H1 (cell line): ENCODE results near the gene ATXN2. TPM values are rescaled to one million over a fixed set of nuclear protein-coding genes. Genes with fewer than 3 reads are reported as not detected.

ENCODE experiments used
- CTCF ChIA-PET: fragments of 300-600 bp; sonication (Branson Sonifier 250); formaldehyde crosslinking; loops from one replicate; lab custom pipeline; 2021; ENCODE audit not compliant: partially characterized antibody; lab: Charles Lee
- POLR2A ChIA-PET: fragments of 300-600 bp; sonication (Branson Sonifier 250); formaldehyde crosslinking; loops from one replicate; lab custom pipeline; 2021; ENCODE audit warnings: inconsistent platforms; ENCODE audit not compliant: partially characterized antibody; lab: Charles Lee
- DNase-seq, 2 experiments: peaks; one replicate each; pipeline versions ENCODE4 v3.0.0 to v3.0.0-alpha.2; 2010 to 2022; ENCODE audit warnings: low spot score in 2 of 2, low read depth in 1 of 2, mixed read lengths in 1 of 2
- FAIRE-seq: peaks from 2 replicates; lab custom pipeline; 2011; peaks lifted over from hg19 to GRCh38; lab: Jason Lieb, UNC
- H2AFZ ChIP-seq: 2 replicates; pipeline ENCODE4 v1.8.1; 2012; ENCODE audit warnings: low read length, inconsistent platforms
- H2AK5ac ChIP-seq: 2 replicates; pipeline ENCODE4 v1.6.1; 2013; ENCODE audit warnings: low read depth, low read length
- H2BK120ac ChIP-seq: replicated peaks from 2 replicates; pipeline ENCODE3; 2013; ENCODE audit warnings: low read depth, low read length, inconsistent platforms
- H2BK12ac ChIP-seq: 2 replicates; pipeline ENCODE4 v1.6.1; 2013; ENCODE audit warnings: low read depth, low read length
- H2BK15ac ChIP-seq: 2 replicates; pipeline ENCODE4 v1.6.1; 2013; ENCODE audit warnings: low read length
- H2BK20ac ChIP-seq: 2 replicates; pipeline ENCODE4 v1.6.1; 2013; ENCODE audit warnings: low read length
- H2BK5ac ChIP-seq: 2 replicates; pipeline ENCODE4 v1.6.1; 2013; ENCODE audit warnings: low read depth, low read length
- H3K14ac ChIP-seq: 2 replicates; pipeline ENCODE4 v1.6.1; 2013; ENCODE audit warnings: inconsistent platforms; ENCODE audit not compliant: insufficient read length
- H3K18ac ChIP-seq: 2 replicates; pipeline ENCODE4 v1.6.1; 2013; ENCODE audit warnings: low read length; ENCODE audit errors: extremely low read depth
- H3K23ac ChIP-seq: 2 replicates; pipeline ENCODE4 v1.6.1; 2013; ENCODE audit warnings: inconsistent platforms; ENCODE audit not compliant: insufficient read length
- H3K23me2 ChIP-seq: 2 replicates; pipeline ENCODE4 v1.6.1; 2013; ENCODE audit warnings: low read depth, low read length
- H3K27ac ChIP-seq: 2 replicates; pipeline ENCODE4 v1.6.1; 2011; ENCODE audit warnings: low read depth, low read length, inconsistent platforms
- H3K27me3 ChIP-seq, 4 experiments: replicated peaks in 1 of 4; 1 replicate in 1 of 4; 2 replicates in 3 of 4; pipeline versions ENCODE4 v1.6.1 to v1.8.1; 2011 to 2013; ENCODE audit warnings: low read length in 3 of 4, mild to moderate bottlenecking in 3 of 4, inconsistent platforms in 2 of 4, mixed read lengths in 2 of 4, moderate library complexity in 1 of 4; ENCODE audit not compliant: control insufficient read depth in 3 of 4, insufficient read depth in 3 of 4; ENCODE audit errors: extremely low read depth in 1 of 4
- H3K36me3 ChIP-seq, 4 experiments: 2 replicates each; pipeline versions ENCODE4 v1.6.1 to v1.8.1; 2011 to 2013; ENCODE audit warnings: mild to moderate bottlenecking in 4 of 4, low read length in 3 of 4, moderate library complexity in 2 of 4, control low read depth in 1 of 4, inconsistent platforms in 1 of 4; ENCODE audit not compliant: insufficient read depth in 4 of 4, control insufficient read depth in 2 of 4
- H3K4ac ChIP-seq: replicated peaks from 2 replicates; pipeline ENCODE3; 2013; ENCODE audit warnings: low read length, low read depth, mixed read lengths, inconsistent platforms; ENCODE audit not compliant: insufficient read length
- H3K4me1 ChIP-seq, 4 experiments: replicated peaks in 1 of 4; 1 replicate in 1 of 4; 2 replicates in 3 of 4; pipeline versions ENCODE4 v1.6.1 to v1.8.1; 2011 to 2013; ENCODE audit warnings: low read length in 3 of 4, inconsistent platforms in 2 of 4, mixed read lengths in 1 of 4; ENCODE audit not compliant: insufficient read depth in 4 of 4, control insufficient read depth in 3 of 4
- H3K4me2 ChIP-seq, 2 experiments: 2 replicates each; pipeline versions ENCODE4 v1.6.1 to v1.8.1; 2011 to 2013; ENCODE audit warnings: low read depth in 2 of 2, low read length in 2 of 2, control low read depth in 1 of 2, inconsistent platforms in 1 of 2, mild to moderate bottlenecking in 1 of 2; ENCODE audit not compliant: insufficient read depth in 1 of 2
- H3K4me3 ChIP-seq, 4 experiments: fragments of 200-600, 300-600 bp in 1 of 4; sonication (generic), shearing (Covaris generic), sonication (Bioruptor Twin) in 1 of 4; 2 replicates each; pipeline versions ENCODE4 v1.5.1 to v1.8.1; 2011 to 2016; ENCODE audit warnings: low read length in 4 of 4, low read depth in 3 of 4, control low read depth in 2 of 4, inconsistent platforms in 2 of 4, mild to moderate bottlenecking in 2 of 4, mixed read lengths in 1 of 4, moderate library complexity in 1 of 4; ENCODE audit not compliant: insufficient read depth in 2 of 4; ENCODE audit errors: extremely low read depth in 1 of 4
- H3K56ac ChIP-seq: replicated peaks from 2 replicates; pipeline ENCODE3; 2013; ENCODE audit warnings: low read depth, mild to moderate bottlenecking, mixed read lengths, low read length, inconsistent platforms; ENCODE audit not compliant: insufficient read length
- H3K79me1 ChIP-seq: 2 replicates; pipeline ENCODE4 v1.6.1; 2013; ENCODE audit warnings: low read depth, low read length, control low read depth
- H3K79me2 ChIP-seq, 2 experiments: 2 replicates each; pipeline versions ENCODE4 v1.6.1 to v1.8.1; 2012 to 2013; ENCODE audit warnings: low read length in 2 of 2, mild to moderate bottlenecking in 2 of 2, inconsistent platforms in 1 of 2; ENCODE audit not compliant: insufficient read depth in 2 of 2, control insufficient read depth in 1 of 2
- H3K9ac ChIP-seq, 4 experiments: replicated peaks in 1 of 4; 1 replicate in 1 of 4; 2 replicates in 3 of 4; pipeline versions ENCODE4 v1.6.1 to v1.8.1; 2011 to 2013; ENCODE audit warnings: low read depth in 3 of 4, low read length in 3 of 4, control low read depth in 2 of 4, mild to moderate bottlenecking in 2 of 4, moderate library complexity in 2 of 4, inconsistent platforms in 1 of 4; ENCODE audit errors: extremely low read depth in 1 of 4
- H3K9me3 ChIP-seq, 2 experiments: 2 replicates each; pipeline versions ENCODE4 v1.6.1 to v1.8.1; 2012 to 2013; ENCODE audit warnings: mild to moderate bottlenecking in 2 of 2, moderate library complexity in 2 of 2, control low read depth in 1 of 2, inconsistent platforms in 1 of 2, low read depth in 1 of 2, low read length in 1 of 2, mixed read lengths in 1 of 2; ENCODE audit not compliant: insufficient read depth in 2 of 2
- H4K20me1 ChIP-seq, 2 experiments: replicated peaks in 1 of 2; 2 replicates each; pipeline versions ENCODE3 to v1.8.1; 2011 to 2013; ENCODE audit warnings: inconsistent platforms in 2 of 2, low read length in 2 of 2, mild to moderate bottlenecking in 1 of 2; ENCODE audit not compliant: insufficient read depth in 2 of 2, control insufficient read depth in 1 of 2
- H4K5ac ChIP-seq: 2 replicates; pipeline ENCODE4 v1.6.1; 2013; ENCODE audit warnings: low read length, low read depth, mixed read lengths, inconsistent platforms; ENCODE audit not compliant: insufficient read length
- H4K8ac ChIP-seq: 2 replicates; pipeline ENCODE4 v1.8.0; 2013; ENCODE audit warnings: mild to moderate bottlenecking, moderate library complexity, low read length, inconsistent platforms; ENCODE audit not compliant: insufficient read depth; ENCODE audit errors: extremely low read depth
- H4K91ac ChIP-seq: replicated peaks from 2 replicates; pipeline ENCODE3; 2013; ENCODE audit warnings: low read length, mixed read lengths, inconsistent platforms; ENCODE audit not compliant: insufficient read length
- CEBPB ChIP-seq: IDR thresholded peaks from 2 replicates; pipeline ENCODE4 v1.6.1; 2012; ENCODE audit warnings: low read depth, low read length
- CHD2 ChIP-seq: IDR thresholded peaks from 2 replicates; pipeline ENCODE4 v1.6.1; 2012; ENCODE audit warnings: low read length, improper control_type of control experiment
- HDAC6 ChIP-seq: IDR thresholded peaks from one replicate; pipeline ENCODE4 v1.7.1; 2012; ENCODE audit warnings: low read depth, mild to moderate bottlenecking, inconsistent platforms, low read length, moderate library complexity
- KDM1A ChIP-seq: fragments of 200-600, 300-600 bp; sonication (generic); IDR thresholded peaks from 2 replicates; pipeline ENCODE4 v1.7.1; 2016; ENCODE audit warnings: mild to moderate bottlenecking, low read length, borderline replicate concordance
- MAX ChIP-seq: IDR thresholded peaks from 2 replicates; pipeline ENCODE4 v1.6.1; 2012; ENCODE audit warnings: inconsistent platforms
- POLR2AphosphoS5 ChIP-seq: IDR thresholded peaks from 2 replicates; pipeline ENCODE4 v1.6.1; 2011; ENCODE audit warnings: low read depth, low read length
- RAD21 ChIP-seq, 2 experiments: IDR thresholded peaks in 1 of 2; conservative IDR thresholded peaks in 1 of 2; 2 replicates each; pipeline ENCODE4 v1.6.1; 2011; ENCODE audit warnings: low read depth in 2 of 2, low read length in 2 of 2, improper control_type of control experiment in 1 of 2, inconsistent platforms in 1 of 2, mild to moderate bottlenecking in 1 of 2, moderate library complexity in 1 of 2
- RNF2 ChIP-seq: fragments of 200-900, 300-1000 bp; sonication (generic); IDR thresholded peaks from 2 replicates; pipeline ENCODE4 v1.7.1; 2016; ENCODE audit warnings: borderline replicate concordance, low read depth, mild to moderate bottlenecking, antibody characterized with exemption, low read length; ENCODE audit not compliant: poor library complexity, severe bottlenecking; ENCODE audit errors: missing control alignments
- SRF ChIP-seq: IDR thresholded peaks from 2 replicates; pipeline ENCODE4 v1.6.1; 2011; ENCODE audit warnings: mild to moderate bottlenecking, low read depth, low read length, moderate library complexity
- TBP ChIP-seq: IDR thresholded peaks from 2 replicates; pipeline ENCODE4 v1.6.1; 2011; ENCODE audit warnings: low read depth, low read length, improper control_type of control experiment
- YY1 ChIP-seq: IDR thresholded peaks from 2 replicates; pipeline ENCODE4 v1.6.1; 2011; ENCODE audit warnings: low read depth, mild to moderate bottlenecking, low read length
- WGBS, 2 experiments: shearing (Covaris generic) in 1 of 2; methylation state at CpG; one replicate each; pipeline versions ENCODE4 v1.1.6 to v1.1.7; 2013 to 2015; ENCODE audit warnings: low lambda C conversion rate in 2 of 2, mixed read lengths in 2 of 2, inconsistent platforms in 1 of 2, low coverage in 1 of 2, missing lambda C conversion rate in 1 of 2; ENCODE audit not compliant: insufficient replicate concordance in 2 of 2, insufficient coverage in 1 of 2, insufficient read length in 1 of 2; ENCODE audit errors: extremely low coverage in 1 of 2, missing lambda C conversion rate in 1 of 2; 5-methylcytosine and 5-hydroxymethylcytosine counted together
- polyA plus RNA-seq, 7 experiments: library from polyadenylated mRNA; depleted of rRNA in 3 of 7; stranded (reverse) in 5 of 7; unstranded in 2 of 7; fragments of >200 nt in 5 of 7; fragments of 200-250 nt in 2 of 7; gene quantifications; 1 replicate in 5 of 7; 2 replicates in 1 of 7; 4 replicates in 1 of 7; pipeline versions ENCODE4 v1.2.1 to v1.2.3, GENCODE V29; 2011 to 2013; ENCODE audit warnings: missing spikeins in 2 of 7, mixed read lengths in 2 of 7
- total RNA-seq: library from RNA; stranded (reverse); fragmentation: NEBNext Ultra II Directional; extraction: Animal tissue kit (Norgen Biotek cat#: 25700); gene quantifications from 2 replicates; pipeline ENCODE4 v1.2.1, GENCODE V29; 2021
- TF ChIP-seq, protein P1 (sequence below): IDR thresholded peaks from 2 replicates; pipeline ENCODE4 v1.6.1; 2011; ENCODE audit warnings: low read depth, mild to moderate bottlenecking, low read length; ENCODE audit not compliant: insufficient read depth
- TF ChIP-seq, protein P2 (sequence below): IDR thresholded peaks from 2 replicates; pipeline ENCODE4 v1.6.1; 2011; ENCODE audit warnings: low read length, improper control_type of control experiment

Gene ATXN2
- total and polyA plus RNA-seq, 2 of the 8 experiments (the other 6 are each of a cell fraction or from before 2014, with no cell fraction given) = 46.6 to 80.7 TPM

- H3K4me3 ChIP-seq = no peak overlapping the region
- H3K27ac ChIP-seq = no peak overlapping the region
- no peak for TF ChIP-seq HDAC6
- no peak for TF ChIP-seq RAD21 (IDR thresholded peaks at IDR 0.05 in 1 of 2, conservative IDR thresholded peaks at IDR 0.05 in 1 of 2; ENCODE audit: low read depth in 2 of 2, low read length in 2 of 2)
- TF ChIP-seq TBP = no peak
- no peak for TF ChIP-seq YY1
- TF ChIP-seq RNF2 = no peak
- TF ChIP-seq POLR2AphosphoS5 = no peak
- TF ChIP-seq, protein P1, sequence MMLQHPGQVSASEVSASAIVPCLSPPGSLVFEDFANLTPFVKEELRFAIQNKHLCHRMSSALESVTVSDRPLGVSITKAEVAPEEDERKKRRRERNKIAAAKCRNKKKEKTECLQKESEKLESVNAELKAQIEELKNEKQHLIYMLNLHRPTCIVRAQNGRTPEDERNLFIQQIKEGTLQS = no peak
- no peak for TF ChIP-seq KDM1A
- TF ChIP-seq, protein P2, sequence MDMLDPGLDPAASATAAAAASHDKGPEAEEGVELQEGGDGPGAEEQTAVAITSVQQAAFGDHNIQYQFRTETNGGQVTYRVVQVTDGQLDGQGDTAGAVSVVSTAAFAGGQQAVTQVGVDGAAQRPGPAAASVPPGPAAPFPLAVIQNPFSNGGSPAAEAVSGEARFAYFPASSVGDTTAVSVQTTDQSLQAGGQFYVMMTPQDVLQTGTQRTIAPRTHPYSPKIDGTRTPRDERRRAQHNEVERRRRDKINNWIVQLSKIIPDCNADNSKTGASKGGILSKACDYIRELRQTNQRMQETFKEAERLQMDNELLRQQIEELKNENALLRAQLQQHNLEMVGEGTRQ = no peak
- TF ChIP-seq CHD2 = no peak
- no peak for TF ChIP-seq MAX
- no peak for TF ChIP-seq CEBPB
- no peak for TF ChIP-seq SRF
Observed at GRCh38 chr12:111469401-111469800, 129.7 kb downstream of the ATXN2 start.

More at GRCh38 chr12:111469401-111469800, 129.7 kb downstream of the ATXN2 start:
- ChIA-PET POLR2A (no interaction called here), CTCF (no interaction called here)
- FAIRE-seq = no peak
- Histone ChIP-seq H3K56ac (no peak overlapping the region), H3K4me2 (no peak overlapping the region), H3K79me1 (no peaks in the 10 kb centered on the region), H3K4me1 (no peaks in the 10 kb centered on the region), H4K8ac (no peak overlapping the region), H3K23me2 (no peaks in the 10 kb centered on the region), H3K9ac (no peak overlapping the region), H3K27me3 (no peaks in the 10 kb centered on the region), H3K23ac (no peak overlapping the region), H2BK12ac (no peak overlapping the region), H2AK5ac (no peak overlapping the region), H2BK120ac (no peak overlapping the region), H3K18ac (no peak overlapping the region), H2BK15ac (no peak overlapping the region), H3K9me3 (no peaks in the 10 kb centered on the region), H2AFZ (no peak overlapping the region), H3K79me2 (no peaks in the 10 kb centered on the region), H2BK20ac (no peak overlapping the region), H4K5ac (no peak overlapping the region), H3K4ac (no peak overlapping the region), H4K91ac (no peak overlapping the region), H3K36me3 (peaks cover 9 to 38% (median 14%) of the 10 kb centered on the region in 4 experiments; a peak in 6 of 8 replicates), H3K14ac (no peak overlapping the region), H4K20me1 (no peaks in the 10 kb centered on the region), H2BK5ac (no peak overlapping the region)
- no peak for DNase-seq
- 80% methylated on average over 2 of the region's 2 CpGs; no CpG with 5 or more reads in 1 of the 2 experiments for WGBS, 2 experiments
